ENCODE measurements around the gene MYH7. TPM values are rescaled to one million over a fixed set of nuclear protein-coding genes. Genes with fewer than 3 reads are reported as not detected.

Gene MYH7
- total RNA-seq, 1 experiment from 2014 or later = not detected

- no peaks in the 10 kb centered on the region for H3K9me3 Mint-ChIP-seq
- ATAC-seq (no peak), DNase-seq (ENCODE audit: low spot score) (no peak)
- peaks cover 66% of the 10 kb centered on the region for H3K27me3 Mint-ChIP-seq (ENCODE audit: low read depth)
- H3K4me1 Mint-ChIP-seq = peaks cover 7% of the 10 kb centered on the region
- ChIA-PET POLR2A (no interaction called here), CTCF (interaction anchor here (1.0 kb wide), 1 partner anchor 25 kb away, joined by 3 read pairs; no protein-coding TSS in a partner anchor)
- no peak overlapping the region for H3K27ac Mint-ChIP-seq
- TF ChIP-seq TEAD1 (CRISPR knock-in tag; IDR thresholded peaks at IDR 0.05) (no peak), ZNF219 (CRISPR knock-in tag; IDR thresholded peaks at IDR 0.05; ENCODE audit: borderline replicate concordance) (no peak), MXD4 (CRISPR knock-in tag; IDR thresholded peaks at IDR 0.05; ENCODE audit: borderline replicate concordance) (no peak), SMAD4 (CRISPR knock-in tag; IDR thresholded peaks at IDR 0.05) (no peak), SMAD3 (CRISPR knock-in tag; IDR thresholded peaks at IDR 0.05; ENCODE audit: borderline replicate concordance) (no peak)
- TF ChIP-seq, protein P1, sequence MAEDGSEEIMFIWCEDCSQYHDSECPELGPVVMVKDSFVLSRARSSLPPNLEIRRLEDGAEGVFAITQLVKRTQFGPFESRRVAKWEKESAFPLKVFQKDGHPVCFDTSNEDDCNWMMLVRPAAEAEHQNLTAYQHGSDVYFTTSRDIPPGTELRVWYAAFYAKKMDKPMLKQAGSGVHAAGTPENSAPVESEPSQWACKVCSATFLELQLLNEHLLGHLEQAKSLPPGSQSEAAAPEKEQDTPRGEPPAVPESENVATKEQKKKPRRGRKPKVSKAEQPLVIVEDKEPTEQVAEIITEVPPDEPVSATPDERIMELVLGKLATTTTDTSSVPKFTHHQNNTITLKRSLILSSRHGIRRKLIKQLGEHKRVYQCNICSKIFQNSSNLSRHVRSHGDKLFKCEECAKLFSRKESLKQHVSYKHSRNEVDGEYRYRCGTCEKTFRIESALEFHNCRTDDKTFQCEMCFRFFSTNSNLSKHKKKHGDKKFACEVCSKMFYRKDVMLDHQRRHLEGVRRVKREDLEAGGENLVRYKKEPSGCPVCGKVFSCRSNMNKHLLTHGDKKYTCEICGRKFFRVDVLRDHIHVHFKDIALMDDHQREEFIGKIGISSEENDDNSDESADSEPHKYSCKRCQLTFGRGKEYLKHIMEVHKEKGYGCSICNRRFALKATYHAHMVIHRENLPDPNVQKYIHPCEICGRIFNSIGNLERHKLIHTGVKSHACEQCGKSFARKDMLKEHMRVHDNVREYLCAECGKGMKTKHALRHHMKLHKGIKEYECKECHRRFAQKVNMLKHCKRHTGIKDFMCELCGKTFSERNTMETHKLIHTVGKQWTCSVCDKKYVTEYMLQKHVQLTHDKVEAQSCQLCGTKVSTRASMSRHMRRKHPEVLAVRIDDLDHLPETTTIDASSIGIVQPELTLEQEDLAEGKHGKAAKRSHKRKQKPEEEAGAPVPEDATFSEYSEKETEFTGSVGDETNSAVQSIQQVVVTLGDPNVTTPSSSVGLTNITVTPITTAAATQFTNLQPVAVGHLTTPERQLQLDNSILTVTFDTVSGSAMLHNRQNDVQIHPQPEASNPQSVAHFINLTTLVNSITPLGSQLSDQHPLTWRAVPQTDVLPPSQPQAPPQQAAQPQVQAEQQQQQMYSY (CRISPR knock-in tag; IDR thresholded peaks at IDR 0.05) = no peak
- H3K36me3 Mint-ChIP-seq = no peaks in the 10 kb centered on the region
- H3K4me3 Mint-ChIP-seq = no peak overlapping the region
Measured at GRCh38 chr14:23373041-23373440, 62.4 kb downstream of the MYH7 start.

DNA sequence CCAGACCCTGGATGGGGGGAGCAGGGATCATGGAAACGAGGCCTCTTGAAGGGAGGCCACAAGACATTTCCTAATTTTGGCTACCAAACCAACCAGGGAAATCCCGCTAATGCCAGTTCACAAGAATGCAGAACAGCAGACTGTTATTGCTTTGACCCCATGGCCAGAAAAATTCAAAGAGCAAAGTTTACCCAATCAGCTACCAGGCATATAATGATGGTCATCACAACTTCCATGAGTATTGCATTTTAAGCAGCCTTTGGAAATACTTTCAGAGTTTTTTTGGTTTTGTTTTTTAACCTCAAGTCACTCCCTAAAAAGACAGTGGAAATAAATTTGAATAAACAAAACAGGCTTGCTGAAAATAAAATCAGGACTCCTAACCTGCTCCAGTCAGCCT, 63.0 kb downstream of the MYH7 start, which contains the start of gene IL25:
Gene IL25, plus strand, starts transcription at position 301 of the 400 bp plus-strand sequence.
- Mint-ChIP-seq H3K4me1 (peaks cover 7% of the 10 kb centered on the region), H3K4me3 (no peak within 1 kb of the TSS), H3K36me3 (no peaks in the 10 kb centered on the region), H3K27me3 (ENCODE audit: low read depth) (peaks cover 66% of the 10 kb centered on the region), H3K27ac (no peak within 1 kb of the TSS), H3K9me3 (no peaks in the 10 kb centered on the region)
- ATAC-seq = no peak
- POLR2A ChIA-PET = interaction anchor here (0.7 kb wide), 1 partner anchor 1962 kb away, joined by 3 read pairs; no protein-coding TSS in a partner anchor
- CTCF ChIA-PET = interaction anchor here (1.0 to 7.7 kb wide), 2 partner anchors 9 to 24 kb away, joined by 3 to 82 read pairs; no protein-coding TSS in a partner anchor
- DNase-seq (ENCODE audit: low spot score) = no peak
- TF ChIP-seq, protein P2, sequence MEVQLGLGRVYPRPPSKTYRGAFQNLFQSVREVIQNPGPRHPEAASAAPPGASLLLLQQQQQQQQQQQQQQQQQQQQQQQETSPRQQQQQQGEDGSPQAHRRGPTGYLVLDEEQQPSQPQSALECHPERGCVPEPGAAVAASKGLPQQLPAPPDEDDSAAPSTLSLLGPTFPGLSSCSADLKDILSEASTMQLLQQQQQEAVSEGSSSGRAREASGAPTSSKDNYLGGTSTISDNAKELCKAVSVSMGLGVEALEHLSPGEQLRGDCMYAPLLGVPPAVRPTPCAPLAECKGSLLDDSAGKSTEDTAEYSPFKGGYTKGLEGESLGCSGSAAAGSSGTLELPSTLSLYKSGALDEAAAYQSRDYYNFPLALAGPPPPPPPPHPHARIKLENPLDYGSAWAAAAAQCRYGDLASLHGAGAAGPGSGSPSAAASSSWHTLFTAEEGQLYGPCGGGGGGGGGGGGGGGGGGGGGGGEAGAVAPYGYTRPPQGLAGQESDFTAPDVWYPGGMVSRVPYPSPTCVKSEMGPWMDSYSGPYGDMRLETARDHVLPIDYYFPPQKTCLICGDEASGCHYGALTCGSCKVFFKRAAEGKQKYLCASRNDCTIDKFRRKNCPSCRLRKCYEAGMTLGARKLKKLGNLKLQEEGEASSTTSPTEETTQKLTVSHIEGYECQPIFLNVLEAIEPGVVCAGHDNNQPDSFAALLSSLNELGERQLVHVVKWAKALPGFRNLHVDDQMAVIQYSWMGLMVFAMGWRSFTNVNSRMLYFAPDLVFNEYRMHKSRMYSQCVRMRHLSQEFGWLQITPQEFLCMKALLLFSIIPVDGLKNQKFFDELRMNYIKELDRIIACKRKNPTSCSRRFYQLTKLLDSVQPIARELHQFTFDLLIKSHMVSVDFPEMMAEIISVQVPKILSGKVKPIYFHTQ (CRISPR knock-in tag; IDR thresholded peaks at IDR 0.05) = no peak
- no peak for TF ChIP-seq MXD4 (CRISPR knock-in tag; IDR thresholded peaks at IDR 0.05; ENCODE audit: borderline replicate concordance)
- TF ChIP-seq, protein P3, sequence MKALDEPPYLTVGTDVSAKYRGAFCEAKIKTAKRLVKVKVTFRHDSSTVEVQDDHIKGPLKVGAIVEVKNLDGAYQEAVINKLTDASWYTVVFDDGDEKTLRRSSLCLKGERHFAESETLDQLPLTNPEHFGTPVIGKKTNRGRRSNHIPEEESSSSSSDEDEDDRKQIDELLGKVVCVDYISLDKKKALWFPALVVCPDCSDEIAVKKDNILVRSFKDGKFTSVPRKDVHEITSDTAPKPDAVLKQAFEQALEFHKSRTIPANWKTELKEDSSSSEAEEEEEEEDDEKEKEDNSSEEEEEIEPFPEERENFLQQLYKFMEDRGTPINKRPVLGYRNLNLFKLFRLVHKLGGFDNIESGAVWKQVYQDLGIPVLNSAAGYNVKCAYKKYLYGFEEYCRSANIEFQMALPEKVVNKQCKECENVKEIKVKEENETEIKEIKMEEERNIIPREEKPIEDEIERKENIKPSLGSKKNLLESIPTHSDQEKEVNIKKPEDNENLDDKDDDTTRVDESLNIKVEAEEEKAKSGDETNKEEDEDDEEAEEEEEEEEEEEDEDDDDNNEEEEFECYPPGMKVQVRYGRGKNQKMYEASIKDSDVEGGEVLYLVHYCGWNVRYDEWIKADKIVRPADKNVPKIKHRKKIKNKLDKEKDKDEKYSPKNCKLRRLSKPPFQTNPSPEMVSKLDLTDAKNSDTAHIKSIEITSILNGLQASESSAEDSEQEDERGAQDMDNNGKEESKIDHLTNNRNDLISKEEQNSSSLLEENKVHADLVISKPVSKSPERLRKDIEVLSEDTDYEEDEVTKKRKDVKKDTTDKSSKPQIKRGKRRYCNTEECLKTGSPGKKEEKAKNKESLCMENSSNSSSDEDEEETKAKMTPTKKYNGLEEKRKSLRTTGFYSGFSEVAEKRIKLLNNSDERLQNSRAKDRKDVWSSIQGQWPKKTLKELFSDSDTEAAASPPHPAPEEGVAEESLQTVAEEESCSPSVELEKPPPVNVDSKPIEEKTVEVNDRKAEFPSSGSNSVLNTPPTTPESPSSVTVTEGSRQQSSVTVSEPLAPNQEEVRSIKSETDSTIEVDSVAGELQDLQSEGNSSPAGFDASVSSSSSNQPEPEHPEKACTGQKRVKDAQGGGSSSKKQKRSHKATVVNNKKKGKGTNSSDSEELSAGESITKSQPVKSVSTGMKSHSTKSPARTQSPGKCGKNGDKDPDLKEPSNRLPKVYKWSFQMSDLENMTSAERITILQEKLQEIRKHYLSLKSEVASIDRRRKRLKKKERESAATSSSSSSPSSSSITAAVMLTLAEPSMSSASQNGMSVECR (CRISPR knock-in tag; IDR thresholded peaks at IDR 0.05; ENCODE audit: borderline replicate concordance) = no peak
- TF ChIP-seq, protein P4, sequence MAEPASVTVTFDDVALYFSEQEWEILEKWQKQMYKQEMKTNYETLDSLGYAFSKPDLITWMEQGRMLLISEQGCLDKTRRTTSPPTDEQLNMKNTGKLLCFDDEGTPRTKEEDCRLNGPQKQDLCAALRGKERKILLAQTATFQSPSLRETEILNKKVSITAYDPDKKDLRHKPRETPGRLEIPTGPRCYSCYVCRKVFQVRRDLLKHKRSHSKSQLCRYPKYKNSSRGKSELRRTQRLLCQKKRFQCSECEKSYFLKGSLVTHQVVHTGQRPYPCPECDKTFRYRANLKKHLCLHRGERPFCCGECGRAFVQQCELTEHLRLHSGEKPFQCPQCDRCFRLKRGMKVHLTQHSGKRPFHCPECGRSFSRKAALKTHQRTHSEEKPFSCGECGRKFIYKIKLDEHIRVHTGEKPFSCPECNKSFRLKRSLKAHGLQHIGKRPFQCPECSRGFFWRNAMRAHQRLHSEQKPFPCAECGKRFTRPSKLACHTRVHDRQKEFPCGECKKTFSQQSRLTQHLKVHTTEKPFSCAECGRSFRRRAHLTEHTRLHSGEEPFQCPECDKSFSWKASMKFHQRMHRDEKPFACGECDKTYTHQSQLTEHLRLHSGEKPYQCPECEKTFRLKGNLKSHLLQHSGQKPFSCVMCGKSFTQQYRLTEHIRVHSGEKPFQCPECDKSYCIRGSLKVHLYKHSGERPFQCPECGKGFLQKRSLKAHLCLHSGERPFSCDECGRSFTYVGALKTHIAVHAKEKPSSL (CRISPR knock-in tag; conservative IDR thresholded peaks at IDR 0.05) = no peak
- TF ChIP-seq SMAD3 (CRISPR knock-in tag; IDR thresholded peaks at IDR 0.05; ENCODE audit: borderline replicate concordance) = no peak
- TF ChIP-seq ETV6 (CRISPR knock-in tag; IDR thresholded peaks at IDR 0.05) = no peak
- no peak for TF ChIP-seq E2F4 (CRISPR knock-in tag; IDR thresholded peaks at IDR 0.05; ENCODE audit: borderline replicate concordance, low read depth)
- TF ChIP-seq, protein P5, sequence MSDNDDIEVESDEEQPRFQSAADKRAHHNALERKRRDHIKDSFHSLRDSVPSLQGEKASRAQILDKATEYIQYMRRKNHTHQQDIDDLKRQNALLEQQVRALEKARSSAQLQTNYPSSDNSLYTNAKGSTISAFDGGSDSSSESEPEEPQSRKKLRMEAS (CRISPR knock-in tag; IDR thresholded peaks at IDR 0.05) = no peak
- TF ChIP-seq KAT7 (CRISPR knock-in tag; IDR thresholded peaks at IDR 0.05; ENCODE audit: borderline replicate concordance) = no peak
- TF ChIP-seq SP1 (CRISPR knock-in tag; conservative IDR thresholded peaks at IDR 0.05) = no peak
- no peak for TF ChIP-seq ZNF416 (CRISPR knock-in tag; IDR thresholded peaks at IDR 0.05)
- TF ChIP-seq CBFB (CRISPR knock-in tag; IDR thresholded peaks at IDR 0.05; ENCODE audit: low read depth) = no peak
- no peak for TF ChIP-seq ZNF396 (CRISPR knock-in tag; IDR thresholded peaks at IDR 0.05; ENCODE audit: borderline replicate concordance)
- TF ChIP-seq JAZF1 (CRISPR knock-in tag; IDR thresholded peaks at IDR 0.05) = no peak
- no peak for TF ChIP-seq USF2 (CRISPR knock-in tag; IDR thresholded peaks at IDR 0.05)

Measured in WTC11 (cell line).